K562 (cell line): ENCODE data around the gene USHBP1. TPM values are rescaled to one million over a fixed set of nuclear protein-coding genes. Genes with fewer than 3 reads are reported as not detected.

ENCODE experiments used
- E2F5 ChIP-seq: sonication (generic); formaldehyde crosslinking; IDR thresholded peaks from 2 replicates; pipeline ENCODE4 v1.8.0; 2022; ENCODE audit warnings: mild to moderate bottlenecking, missing genetic modification reagents
- E2F8 ChIP-seq: fragments of 450-650 bp; IDR thresholded peaks from 2 replicates; pipeline ENCODE4 v1.7.1; 2018; ENCODE audit warnings: mild to moderate bottlenecking, low read depth; ENCODE audit not compliant: partially characterized antibody
- EP300 ChIP-seq: IDR thresholded peaks from 2 replicates; pipeline ENCODE4 v1.6.1; 2012; ENCODE audit warnings: low read length, improper control_type of control experiment
- HDAC3 ChIP-seq: fragments of 450-650 bp; IDR thresholded peaks from 2 replicates; pipeline ENCODE4 v1.6.1; 2018; ENCODE audit warnings: borderline replicate concordance, mild to moderate bottlenecking, moderate library complexity; ENCODE audit not compliant: partially characterized antibody
- L3MBTL2 ChIP-seq: fragments of 450-650 bp; IDR thresholded peaks from 2 replicates; pipeline ENCODE4 v1.6.1; 2016; ENCODE audit warnings: mild to moderate bottlenecking, moderate library complexity
- MTF1 ChIP-seq: fragments of 250-450 bp; sonication (Bioruptor Pico); IDR thresholded peaks from 2 replicates; pipeline ENCODE4 v1.9.0; 2021; ENCODE audit warnings: moderate library complexity, mild to moderate bottlenecking, inconsistent platforms, borderline replicate concordance
- NR2F6 ChIP-seq: fragments of 450-650 bp; formaldehyde crosslinking; IDR thresholded peaks from 2 replicates; pipeline ENCODE4 v1.4.0; 2020; ENCODE audit warnings: mild to moderate bottlenecking
- SAP30 ChIP-seq: fragments of 200-600 bp; sonication (generic); IDR thresholded peaks from 2 replicates; pipeline ENCODE4 v1.6.1; 2012; ENCODE audit warnings: borderline replicate concordance, low read depth, mild to moderate bottlenecking, moderate library complexity, low read length, control low read depth, inconsistent platforms; ENCODE audit not compliant: insufficient read depth, poor library complexity, severe bottlenecking
- UBTF ChIP-seq, 2 experiments: IDR thresholded peaks; 2 replicates each; pipeline ENCODE4 v1.6.1; 2012; ENCODE audit warnings: improper control_type of control experiment in 2 of 2, low read depth in 2 of 2, low read length in 2 of 2, borderline replicate concordance in 1 of 2
- polyA plus RNA-seq, 8 experiments: library from polyadenylated mRNA; depleted of rRNA in 4 of 8; stranded (reverse) in 5 of 8; unstranded in 3 of 8; fragments of >200 nt; fragmentation: Nextera tagmentation in 2 of 8; fragmentation: Illumina TruSeq in 1 of 8; extraction: Ambion mirVana in 2 of 8; extraction: Trizol in 1 of 8; gene quantifications; 2 replicates each; pipeline versions ENCODE4 v1.2.1 to v1.2.3, GENCODE V29; 2011 to 2014; ENCODE audit warnings: inconsistent platforms in 1 of 8, missing spikeins in 1 of 8
- total RNA-seq, 7 experiments: library from RNA; depleted of rRNA in 6 of 7; stranded (reverse); fragments of >200 nt in 6 of 7; fragmentation: Illumina TruSeq in 2 of 7; extraction: Trizol in 2 of 7; gene quantifications; 2 replicates each; pipeline versions ENCODE4 v1.2.1 to v1.2.3, GENCODE V29; 2011 to 2021; ENCODE audit warnings: low replicate concordance in 1 of 7
- TF ChIP-seq, protein P1 (sequence below): sonication (generic); formaldehyde crosslinking; IDR thresholded peaks from 2 replicates; pipeline ENCODE4 v1.8.1; 2023; ENCODE audit warnings: mild to moderate bottlenecking, missing genetic modification reagents
- TF ChIP-seq, protein P2 (sequence below): sonication (generic); formaldehyde crosslinking; IDR thresholded peaks from 2 replicates; pipeline ENCODE4 v1.8.0; 2023; ENCODE audit warnings: mild to moderate bottlenecking, missing genetic modification reagents
- TF ChIP-seq, protein P3 (sequence below): fragments of 450-650 bp; IDR thresholded peaks from 2 replicates; pipeline ENCODE4 v1.7.0; 2016; ENCODE audit warnings: borderline replicate concordance

The USHBP1 gene
- total and polyA plus RNA-seq, 9 of the 15 experiments (the other 6 are each of a cell fraction or from before 2014, with no cell fraction given), result 0.03 to 0.10 (median 0.05) TPM; not detected in 5

GRCh38 chr19:17306285-17306714 is 41.8 kb upstream of the USHBP1 start (continued):
- TF ChIP-seq, protein P1, sequence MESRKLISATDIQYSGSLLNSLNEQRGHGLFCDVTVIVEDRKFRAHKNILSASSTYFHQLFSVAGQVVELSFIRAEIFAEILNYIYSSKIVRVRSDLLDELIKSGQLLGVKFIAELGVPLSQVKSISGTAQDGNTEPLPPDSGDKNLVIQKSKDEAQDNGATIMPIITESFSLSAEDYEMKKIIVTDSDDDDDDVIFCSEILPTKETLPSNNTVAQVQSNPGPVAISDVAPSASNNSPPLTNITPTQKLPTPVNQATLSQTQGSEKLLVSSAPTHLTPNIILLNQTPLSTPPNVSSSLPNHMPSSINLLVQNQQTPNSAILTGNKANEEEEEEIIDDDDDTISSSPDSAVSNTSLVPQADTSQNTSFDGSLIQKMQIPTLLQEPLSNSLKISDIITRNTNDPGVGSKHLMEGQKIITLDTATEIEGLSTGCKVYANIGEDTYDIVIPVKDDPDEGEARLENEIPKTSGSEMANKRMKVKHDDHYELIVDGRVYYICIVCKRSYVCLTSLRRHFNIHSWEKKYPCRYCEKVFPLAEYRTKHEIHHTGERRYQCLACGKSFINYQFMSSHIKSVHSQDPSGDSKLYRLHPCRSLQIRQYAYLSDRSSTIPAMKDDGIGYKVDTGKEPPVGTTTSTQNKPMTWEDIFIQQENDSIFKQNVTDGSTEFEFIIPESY (CRISPR knock-in tag), result no peak
- no peak for TF ChIP-seq E2F5 (CRISPR knock-in tag)
- TF ChIP-seq, protein P2, sequence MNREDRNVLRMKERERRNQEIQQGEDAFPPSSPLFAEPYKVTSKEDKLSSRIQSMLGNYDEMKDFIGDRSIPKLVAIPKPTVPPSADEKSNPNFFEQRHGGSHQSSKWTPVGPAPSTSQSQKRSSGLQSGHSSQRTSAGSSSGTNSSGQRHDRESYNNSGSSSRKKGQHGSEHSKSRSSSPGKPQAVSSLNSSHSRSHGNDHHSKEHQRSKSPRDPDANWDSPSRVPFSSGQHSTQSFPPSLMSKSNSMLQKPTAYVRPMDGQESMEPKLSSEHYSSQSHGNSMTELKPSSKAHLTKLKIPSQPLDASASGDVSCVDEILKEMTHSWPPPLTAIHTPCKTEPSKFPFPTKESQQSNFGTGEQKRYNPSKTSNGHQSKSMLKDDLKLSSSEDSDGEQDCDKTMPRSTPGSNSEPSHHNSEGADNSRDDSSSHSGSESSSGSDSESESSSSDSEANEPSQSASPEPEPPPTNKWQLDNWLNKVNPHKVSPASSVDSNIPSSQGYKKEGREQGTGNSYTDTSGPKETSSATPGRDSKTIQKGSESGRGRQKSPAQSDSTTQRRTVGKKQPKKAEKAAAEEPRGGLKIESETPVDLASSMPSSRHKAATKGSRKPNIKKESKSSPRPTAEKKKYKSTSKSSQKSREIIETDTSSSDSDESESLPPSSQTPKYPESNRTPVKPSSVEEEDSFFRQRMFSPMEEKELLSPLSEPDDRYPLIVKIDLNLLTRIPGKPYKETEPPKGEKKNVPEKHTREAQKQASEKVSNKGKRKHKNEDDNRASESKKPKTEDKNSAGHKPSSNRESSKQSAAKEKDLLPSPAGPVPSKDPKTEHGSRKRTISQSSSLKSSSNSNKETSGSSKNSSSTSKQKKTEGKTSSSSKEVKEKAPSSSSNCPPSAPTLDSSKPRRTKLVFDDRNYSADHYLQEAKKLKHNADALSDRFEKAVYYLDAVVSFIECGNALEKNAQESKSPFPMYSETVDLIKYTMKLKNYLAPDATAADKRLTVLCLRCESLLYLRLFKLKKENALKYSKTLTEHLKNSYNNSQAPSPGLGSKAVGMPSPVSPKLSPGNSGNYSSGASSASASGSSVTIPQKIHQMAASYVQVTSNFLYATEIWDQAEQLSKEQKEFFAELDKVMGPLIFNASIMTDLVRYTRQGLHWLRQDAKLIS (CRISPR knock-in tag), result no peak
- no peak for TF ChIP-seq EP300
- no peak for TF ChIP-seq HDAC3
- TF ChIP-seq MTF1 (CRISPR knock-in tag), result no peak
- TF ChIP-seq UBTF (IDR thresholded peaks at IDR 0.05; ENCODE audit: borderline replicate concordance in 1 of 2, low read depth in 2 of 2, low read length in 2 of 2), result peak in 1 of 2 experiments; percentile 87; a peak in 2 of 4 replicates
- TF ChIP-seq E2F8, result no peak
- no peak for TF ChIP-seq NR2F6 (CRISPR knock-in tag)
- TF ChIP-seq SAP30, result peak; percentile 24
- TF ChIP-seq, protein P3, sequence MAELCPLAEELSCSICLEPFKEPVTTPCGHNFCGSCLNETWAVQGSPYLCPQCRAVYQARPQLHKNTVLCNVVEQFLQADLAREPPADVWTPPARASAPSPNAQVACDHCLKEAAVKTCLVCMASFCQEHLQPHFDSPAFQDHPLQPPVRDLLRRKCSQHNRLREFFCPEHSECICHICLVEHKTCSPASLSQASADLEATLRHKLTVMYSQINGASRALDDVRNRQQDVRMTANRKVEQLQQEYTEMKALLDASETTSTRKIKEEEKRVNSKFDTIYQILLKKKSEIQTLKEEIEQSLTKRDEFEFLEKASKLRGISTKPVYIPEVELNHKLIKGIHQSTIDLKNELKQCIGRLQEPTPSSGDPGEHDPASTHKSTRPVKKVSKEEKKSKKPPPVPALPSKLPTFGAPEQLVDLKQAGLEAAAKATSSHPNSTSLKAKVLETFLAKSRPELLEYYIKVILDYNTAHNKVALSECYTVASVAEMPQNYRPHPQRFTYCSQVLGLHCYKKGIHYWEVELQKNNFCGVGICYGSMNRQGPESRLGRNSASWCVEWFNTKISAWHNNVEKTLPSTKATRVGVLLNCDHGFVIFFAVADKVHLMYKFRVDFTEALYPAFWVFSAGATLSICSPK, result no peak
- TF ChIP-seq L3MBTL2, result peak; percentile 91
